HG03442 (cell line): Measurements from ENCODE around the gene CD2BP2.
"Not testable (repeated sequence)": the region's sequence is repeated elsewhere in the genome, so short reads cannot be mapped to it uniquely, and the experiment has no call there.

Experiments used
- ATAC-seq: cut with Tn5 transposase; IDR thresholded peaks from one replicate; pipeline ENCODE4 v1.9.1; 2021; ENCODE audit warnings: mild to moderate bottlenecking, moderate library complexity; ENCODE audit not compliant: unreplicated experiment

CD2BP2 gene

GRCh38 chr16:30348113-30348512, 7.0 kb downstream of the CD2BP2 start:
- ATAC-seq = no peak

GRCh38 chr16:30346286-30346685, 8.8 kb downstream of the CD2BP2 start:
- no peak for ATAC-seq

GRCh38 chr16:30343491-30343820, 11.7 kb downstream of the CD2BP2 start:
- not testable (repeated sequence) for ATAC-seq

GRCh38 chr16:30342751-30343490, 12.2 kb downstream of the CD2BP2 start:
- no peak for ATAC-seq

- not testable (repeated sequence) for ATAC-seq
Measured at GRCh38 chr16:30341971-30342370, 13.1 kb downstream of the CD2BP2 start.

GRCh38 chr16:30340621-30341020, 14.5 kb downstream of the CD2BP2 start:
- no peak for ATAC-seq

- ATAC-seq = not testable (repeated sequence)
Measured at GRCh38 chr16:30338715-30339114, 16.4 kb downstream of the CD2BP2 start.

- ATAC-seq = not testable (repeated sequence)
Measured at GRCh38 chr16:30337964-30338357, 17.1 kb downstream of the CD2BP2 start.

- no peak for ATAC-seq
Measured at GRCh38 chr16:30335598-30336474, 19.3 kb downstream of the CD2BP2 start.

- peak; percentile 68 for ATAC-seq
Measured at GRCh38 chr16:30335028-30335597, 20.0 kb downstream of the CD2BP2 start.

GRCh38 chr16:30334473-30334989, 20.6 kb downstream of the CD2BP2 start:
- ATAC-seq = peak; percentile 85

- ATAC-seq = not testable (repeated sequence)
Measured at GRCh38 chr16:30324220-30324619, 30.9 kb downstream of the CD2BP2 start.

- not testable (repeated sequence) for ATAC-seq
Measured at GRCh38 chr16:30318647-30319046, 36.5 kb downstream of the CD2BP2 start.

GRCh38 chr16:30310937-30311336, 44.2 kb downstream of the CD2BP2 start:
- ATAC-seq = not testable (repeated sequence)

- ATAC-seq = not testable (repeated sequence)
Measured at GRCh38 chr16:30309255-30309654, 45.9 kb downstream of the CD2BP2 start.
